GM12872 (cell line): ENCODE data around the gene CYTH1.

Experiments used
- TF ChIP-seq, protein P1 (sequence below): IDR thresholded peaks from 3 replicates; pipeline ENCODE4 v1.5.1; 2011; ENCODE audit warnings: low read depth, mild to moderate bottlenecking, low read length, moderate library complexity; ENCODE audit not compliant: insufficient read depth

Gene CYTH1

DNA sequence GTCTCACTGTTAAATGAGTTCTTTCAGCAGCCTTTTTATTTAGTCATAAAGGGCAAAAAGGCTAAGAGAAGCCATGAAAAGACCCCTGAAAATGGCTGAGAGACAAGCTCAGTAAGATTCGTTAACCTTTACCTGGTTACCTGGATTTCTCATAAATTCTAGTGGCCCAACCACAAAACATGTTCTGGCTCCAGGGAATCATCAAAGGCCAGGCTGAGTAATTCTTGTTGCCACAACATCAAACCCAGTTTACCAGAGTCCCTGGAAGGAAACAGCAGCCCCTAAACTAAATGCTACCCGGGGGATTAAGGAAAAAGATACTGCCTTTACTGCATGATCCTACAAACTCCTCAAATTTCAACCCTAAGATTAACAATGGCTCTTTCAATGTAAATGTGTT is 15.8 kb downstream of the CYTH1 start:
- TF ChIP-seq, protein P1, sequence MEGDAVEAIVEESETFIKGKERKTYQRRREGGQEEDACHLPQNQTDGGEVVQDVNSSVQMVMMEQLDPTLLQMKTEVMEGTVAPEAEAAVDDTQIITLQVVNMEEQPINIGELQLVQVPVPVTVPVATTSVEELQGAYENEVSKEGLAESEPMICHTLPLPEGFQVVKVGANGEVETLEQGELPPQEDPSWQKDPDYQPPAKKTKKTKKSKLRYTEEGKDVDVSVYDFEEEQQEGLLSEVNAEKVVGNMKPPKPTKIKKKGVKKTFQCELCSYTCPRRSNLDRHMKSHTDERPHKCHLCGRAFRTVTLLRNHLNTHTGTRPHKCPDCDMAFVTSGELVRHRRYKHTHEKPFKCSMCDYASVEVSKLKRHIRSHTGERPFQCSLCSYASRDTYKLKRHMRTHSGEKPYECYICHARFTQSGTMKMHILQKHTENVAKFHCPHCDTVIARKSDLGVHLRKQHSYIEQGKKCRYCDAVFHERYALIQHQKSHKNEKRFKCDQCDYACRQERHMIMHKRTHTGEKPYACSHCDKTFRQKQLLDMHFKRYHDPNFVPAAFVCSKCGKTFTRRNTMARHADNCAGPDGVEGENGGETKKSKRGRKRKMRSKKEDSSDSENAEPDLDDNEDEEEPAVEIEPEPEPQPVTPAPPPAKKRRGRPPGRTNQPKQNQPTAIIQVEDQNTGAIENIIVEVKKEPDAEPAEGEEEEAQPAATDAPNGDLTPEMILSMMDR: no peak

DNA sequence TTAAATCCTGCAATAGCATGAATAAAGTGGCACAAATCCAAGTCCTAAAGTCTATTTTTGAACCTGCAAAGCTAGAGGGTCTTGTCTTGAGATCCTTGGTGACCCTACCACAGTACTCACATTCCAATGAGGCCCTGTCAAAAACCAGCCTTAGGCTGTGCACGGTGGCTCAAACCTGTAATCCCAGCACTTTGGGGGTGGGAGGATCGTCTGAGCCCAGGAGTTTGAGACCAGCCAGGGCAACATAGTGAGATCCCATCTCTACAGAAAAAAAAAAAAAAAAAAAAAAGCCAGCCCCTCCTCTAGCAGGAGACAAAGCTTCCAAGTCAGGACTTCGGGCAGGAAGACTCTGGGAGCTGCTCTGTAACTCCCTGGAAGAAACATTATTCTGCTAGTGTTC is 16.3 kb downstream of the CYTH1 start:
- TF ChIP-seq, protein P1: no peak

DNA sequence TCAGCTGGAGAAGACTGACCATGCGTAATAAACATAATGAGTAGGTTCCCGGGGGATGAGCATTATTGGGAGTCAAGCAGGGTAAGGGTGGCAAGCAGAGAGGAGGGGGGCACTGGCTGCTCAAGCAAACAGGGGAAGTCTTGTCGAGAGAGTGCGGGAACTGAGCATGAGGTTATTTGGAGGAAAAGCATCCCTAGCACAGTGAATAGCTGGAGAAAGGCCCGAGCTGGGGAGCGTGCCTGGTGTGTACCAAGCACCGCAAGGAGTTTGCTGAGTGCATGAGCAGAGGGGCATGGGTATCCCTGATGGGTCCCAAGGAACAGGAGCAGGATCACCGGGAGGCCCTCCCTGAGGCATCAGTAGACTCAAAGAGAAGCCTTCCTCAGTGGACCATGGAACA is 17.2 kb downstream of the CYTH1 start:
- TF ChIP-seq, protein P1: no peak

DNA sequence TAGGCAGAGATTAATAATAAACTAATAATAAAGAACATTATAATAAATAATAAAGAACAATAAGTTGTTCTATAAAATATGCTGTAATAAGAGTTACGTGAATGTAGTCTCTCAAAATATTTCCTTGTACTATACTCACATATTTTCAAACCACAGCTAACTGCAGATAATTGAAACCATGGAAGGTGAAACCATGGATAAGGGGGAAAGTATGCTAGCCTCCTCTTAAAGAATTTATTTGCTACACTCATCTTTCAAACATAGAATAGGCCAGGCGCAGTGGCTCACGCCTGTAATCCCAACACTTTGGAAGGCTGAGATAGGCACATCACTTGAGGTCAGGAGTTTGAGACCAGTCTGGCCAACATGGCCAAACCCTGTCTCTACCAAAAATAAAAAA is 18.5 kb downstream of the CYTH1 start:
- TF ChIP-seq, protein P1: no peak

DNA sequence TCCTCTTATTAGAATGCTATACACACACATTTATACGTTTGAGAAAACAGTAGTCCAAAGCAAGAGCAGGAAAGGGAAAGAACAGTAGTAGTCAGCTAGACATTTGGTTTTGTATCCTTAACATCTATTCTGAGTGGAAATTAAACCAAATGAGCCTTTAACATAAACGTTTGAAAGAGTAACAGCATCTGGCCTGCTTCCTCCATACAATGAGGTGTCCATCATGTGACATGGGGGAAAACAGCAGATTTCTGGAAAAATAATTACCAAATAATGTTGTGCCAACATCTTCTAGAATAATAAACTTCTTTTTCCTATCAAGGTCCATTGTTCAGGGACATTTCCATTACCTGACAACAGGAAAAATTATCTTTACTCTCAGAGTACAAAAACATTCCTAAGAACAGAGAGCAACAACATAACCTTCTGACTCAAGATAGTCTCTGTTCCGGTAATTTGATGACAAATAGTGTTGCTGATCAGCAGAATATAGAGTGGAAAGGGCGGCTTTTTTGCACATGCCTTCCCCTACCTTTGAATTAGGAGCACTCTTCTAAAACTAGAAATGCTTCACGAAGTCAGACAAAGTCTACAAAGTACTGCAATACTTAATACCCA is 20.2 kb downstream of the CYTH1 start:
- TF ChIP-seq, protein P1: no peak

DNA sequence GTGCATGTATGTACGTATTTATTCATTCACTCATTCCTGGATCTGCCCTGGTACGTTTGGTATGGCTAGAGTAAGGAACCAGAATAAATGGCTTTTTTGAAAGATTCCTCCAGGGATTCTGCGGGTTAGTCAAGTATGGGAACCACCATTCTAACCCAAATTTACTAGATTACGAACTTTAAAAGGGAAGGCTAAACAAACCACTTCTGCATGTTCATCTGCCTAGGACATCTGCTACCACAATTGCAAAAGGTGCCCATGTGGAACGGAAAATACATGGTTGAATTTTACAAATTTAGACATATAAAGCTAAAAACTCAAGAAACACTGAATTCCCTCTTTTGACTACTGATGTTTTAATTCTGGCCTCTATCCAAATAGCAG is 22.1 kb downstream of the CYTH1 start:
- TF ChIP-seq, protein P1: no peak

DNA sequence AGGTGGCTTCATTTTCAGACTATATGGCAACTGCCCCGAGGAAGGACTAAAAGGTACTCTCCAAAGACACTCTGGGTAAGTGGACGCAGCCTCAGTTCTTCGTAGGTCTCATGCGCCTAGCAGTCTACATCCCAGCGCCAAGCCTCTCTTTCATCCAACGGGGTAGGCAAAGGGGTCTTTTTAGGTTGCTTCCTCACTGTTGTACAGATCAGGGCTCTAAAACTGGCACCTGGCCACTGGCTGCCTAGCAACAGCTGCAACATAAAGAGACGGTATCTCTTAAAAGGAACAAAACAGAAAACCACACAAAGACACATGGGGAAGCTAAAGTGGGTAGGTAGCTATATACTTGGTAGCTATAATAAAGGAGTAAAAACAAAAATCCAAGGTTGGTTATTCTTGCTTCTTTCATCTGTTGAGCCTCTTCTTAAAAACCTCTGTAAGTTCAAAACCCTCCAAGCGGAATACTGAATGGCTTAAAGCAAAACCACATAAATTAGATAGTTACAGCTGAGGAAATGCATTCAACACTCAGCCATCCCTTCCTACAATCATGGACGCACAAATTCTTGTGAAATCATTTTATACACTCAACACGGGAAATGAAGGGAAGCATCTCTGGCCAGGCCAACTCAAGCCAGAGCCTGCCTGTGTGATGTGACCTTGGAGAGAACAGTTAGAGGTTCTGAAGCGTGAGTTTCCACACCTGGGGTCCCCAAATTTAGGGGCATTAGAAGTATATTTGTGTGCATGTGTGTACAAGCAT is 22.7 kb downstream of the CYTH1 start:
- TF ChIP-seq, protein P1: no peak
